Stimulated activated CD4-positive, alpha-beta T cell treated with anti-CD3 and anti-CD28 coated beads, Interleukin-15, amount 100 ng/mL, for 1 hour (primary cell): ENCODE data around the gene CCSAP.
"Not testable (repeated sequence)": the region's sequence is repeated elsewhere in the genome, so short reads cannot be mapped to it uniquely, and the experiment has no call there.

Source experiments
- DNase-seq, 2 donors: peaks; one replicate each; pipeline ENCODE4 v3.0.0-alpha.2; 2020; ENCODE audit warnings: low read depth in 1 of 2, low spot score in 1 of 2

Gene CCSAP

DNA sequence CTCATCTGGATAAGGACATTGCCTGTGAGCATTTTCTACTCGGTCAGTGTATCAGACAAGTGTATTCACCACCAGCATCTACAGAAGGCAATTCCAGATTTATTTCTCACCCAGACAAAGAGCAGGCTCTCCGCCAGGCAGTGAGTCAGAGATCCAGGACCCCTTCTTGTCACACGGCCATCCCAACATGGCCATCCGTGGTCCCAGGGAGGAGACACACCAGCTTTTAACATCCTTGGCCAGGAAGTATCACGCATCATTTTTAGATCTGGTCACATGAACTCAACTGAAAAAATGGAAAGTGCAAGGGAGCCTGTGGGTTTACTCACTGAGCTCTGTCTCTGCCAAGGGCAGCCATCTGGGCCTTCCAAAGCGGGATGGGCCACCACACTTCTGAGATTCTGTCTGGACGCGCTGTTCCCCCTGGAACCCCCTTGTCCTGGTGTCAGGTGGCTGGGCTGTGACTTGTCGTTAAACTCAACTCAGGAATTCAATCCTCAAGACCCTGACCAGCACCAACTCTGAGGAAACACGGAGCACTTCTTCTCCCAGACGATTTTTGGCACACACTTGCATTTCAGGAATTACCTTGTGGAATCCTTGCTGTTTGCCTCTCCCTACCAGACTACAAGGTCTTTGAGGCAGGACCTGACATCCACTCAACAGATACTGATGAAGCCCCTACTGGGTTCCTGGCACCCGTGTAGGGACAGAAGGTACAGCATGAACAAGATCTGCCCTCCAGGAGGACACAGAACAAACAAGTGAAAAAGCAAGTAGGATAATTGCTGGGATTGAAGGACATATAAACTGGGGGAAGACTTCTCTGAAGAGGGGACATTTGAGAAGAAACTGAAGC, 21.6 kb upstream of the CCSAP start:
- DNase-seq = no peak

- no peak for DNase-seq
Observed at GRCh38 chr1:229363723-229364122, 20.9 kb upstream of the CCSAP start.

- DNase-seq = no peak
Observed at GRCh38 chr1:229360420-229360819, 17.6 kb upstream of the CCSAP start.

DNA sequence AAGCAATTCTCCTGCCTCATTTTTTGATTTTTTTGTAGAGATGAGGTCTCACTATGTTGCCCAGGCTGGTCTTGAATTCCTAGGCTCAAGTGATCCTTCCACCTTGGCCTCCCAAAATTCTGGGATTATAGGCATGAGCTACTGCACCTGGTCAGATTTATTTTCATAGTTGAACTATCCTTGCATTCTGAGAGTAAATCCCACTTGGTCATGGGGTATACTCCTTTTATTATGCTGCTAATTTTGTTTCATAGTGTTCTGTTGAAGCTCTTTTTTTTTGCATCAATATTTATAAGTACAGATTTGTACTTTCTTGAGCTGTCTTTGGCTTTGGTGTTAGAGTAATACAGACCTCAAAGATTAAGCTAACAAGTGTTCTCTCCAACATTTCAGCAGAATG, 12.8 kb upstream of the CCSAP start:
- no peak for DNase-seq

DNA sequence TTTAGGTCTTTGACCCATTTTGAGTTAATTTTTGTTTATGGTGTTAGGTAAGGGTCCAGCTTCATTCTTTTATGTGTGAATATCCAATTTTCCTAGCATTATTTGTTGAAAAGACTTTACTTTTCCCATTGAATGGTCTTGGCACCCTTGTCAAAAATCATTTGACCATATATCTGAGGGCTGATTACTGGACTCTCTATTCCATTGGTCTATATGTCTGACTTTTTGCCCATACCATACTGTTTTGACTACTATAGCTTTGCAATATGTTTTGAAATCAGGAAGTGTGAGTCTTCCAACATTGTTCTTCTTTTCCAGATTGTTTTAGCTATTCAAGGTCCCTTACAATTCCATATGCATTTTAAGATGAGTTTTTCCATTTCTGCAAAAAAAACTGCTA, 11.4 kb upstream of the CCSAP start:
- no peak for DNase-seq

GRCh38 chr1:229352975-229353374, 10.1 kb upstream of the CCSAP start:
- DNase-seq = no peak

GRCh38 chr1:229349463-229350385, 6.9 kb upstream of the CCSAP start:
- DNase-seq = no peak

- DNase-seq = no peak
Observed at GRCh38 chr1:229347528-229347927, 4.7 kb upstream of the CCSAP start.

DNA sequence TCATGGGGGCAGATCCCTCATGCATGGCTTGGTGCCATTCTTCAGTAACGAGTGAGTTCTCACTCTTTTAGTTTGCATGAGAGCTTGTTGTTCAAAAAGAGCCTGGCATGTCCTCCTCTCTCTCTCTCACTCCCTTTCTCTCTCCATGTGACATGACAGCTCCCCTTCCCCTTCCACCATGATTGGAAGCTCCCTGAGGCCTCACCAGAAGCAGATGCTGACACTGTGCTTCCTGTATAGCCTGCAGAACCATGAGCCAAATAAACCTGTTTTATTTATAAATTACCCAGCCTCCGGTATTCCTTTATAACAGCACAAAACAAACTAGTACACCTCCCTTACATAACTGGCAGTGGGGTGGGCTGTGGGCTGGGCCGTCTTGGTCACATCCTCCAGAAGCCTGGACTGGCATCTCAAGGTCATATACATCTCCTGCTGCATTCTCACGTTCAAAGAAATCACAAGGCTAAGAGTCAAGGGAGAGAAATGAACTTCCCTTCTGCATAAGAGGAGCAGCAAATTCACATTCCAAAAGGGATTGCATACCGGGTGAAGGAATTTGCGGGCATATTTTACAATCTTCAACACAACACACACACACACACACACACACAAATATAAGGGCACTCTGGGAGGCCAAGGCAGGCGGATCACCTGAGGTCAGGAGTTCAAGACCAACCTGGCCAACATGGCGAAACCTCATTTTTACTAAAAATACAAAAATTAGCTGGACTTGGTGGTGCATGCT, 2.3 kb upstream of the CCSAP start:
- DNase-seq = no peak

DNA sequence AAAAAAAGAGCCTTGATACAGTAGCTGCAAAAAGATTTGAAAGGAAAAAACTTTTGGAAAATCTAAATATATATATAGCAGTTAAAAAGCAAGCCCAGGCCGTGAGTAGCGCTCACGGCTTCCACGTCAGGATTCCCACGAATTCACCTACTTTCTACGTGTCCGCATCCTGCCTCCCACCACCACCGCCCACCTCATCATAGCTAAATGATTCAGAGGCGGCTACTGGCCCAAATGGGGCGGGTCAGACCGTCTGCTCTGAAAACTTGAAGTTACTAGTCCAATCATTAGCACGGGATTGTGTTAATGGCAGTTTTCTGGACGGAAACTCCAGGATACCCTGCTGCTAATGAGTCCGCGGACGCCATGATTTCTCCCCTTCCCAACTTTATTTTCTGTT, 1.3 kb upstream of the CCSAP start:
- no peak for DNase-seq

DNA sequence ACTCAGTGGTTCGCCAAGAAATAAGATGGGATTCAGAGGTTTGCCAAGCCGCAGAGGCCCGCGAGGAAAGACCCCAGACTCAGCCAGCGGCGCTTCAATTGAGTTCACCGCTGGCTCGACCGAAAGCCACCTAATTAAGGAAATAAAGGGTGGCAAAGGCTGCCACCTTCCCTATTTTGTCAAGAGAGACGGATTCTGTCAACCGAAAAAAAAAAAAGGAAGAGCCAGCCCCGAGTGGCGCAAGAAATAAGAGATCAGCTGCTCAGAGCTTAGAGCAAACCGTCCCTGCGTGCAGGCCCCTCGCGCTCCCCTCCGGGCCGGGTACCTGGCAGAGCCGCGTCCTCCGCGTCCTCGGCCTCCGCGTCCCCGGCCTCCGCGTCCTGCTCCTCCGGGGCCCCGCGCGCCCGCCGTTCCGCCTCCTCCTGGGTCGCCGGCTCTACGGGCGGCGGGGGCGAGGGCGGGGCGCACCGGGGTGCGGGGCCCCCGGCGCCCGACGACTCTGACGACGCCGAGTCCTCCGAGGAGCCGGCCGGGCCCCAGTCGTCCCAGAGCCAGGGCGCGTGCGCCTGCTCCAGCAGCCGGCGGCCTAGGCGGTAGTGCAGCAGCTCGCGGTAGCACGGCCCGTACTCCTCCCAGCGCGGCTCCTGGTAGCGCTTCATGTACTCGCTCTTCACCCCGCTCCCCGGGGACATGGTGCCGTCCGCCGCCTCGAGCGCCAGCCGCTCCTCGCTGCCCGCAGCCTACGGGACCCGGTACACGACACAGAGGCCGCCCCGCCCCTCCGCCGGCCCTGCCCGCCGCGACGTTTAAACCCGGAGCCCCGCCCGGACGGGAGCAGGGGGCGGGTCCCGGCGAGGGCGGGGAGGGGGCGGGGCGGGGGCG, 832 bp downstream of the CCSAP start:
- DNase-seq = peak; percentile 67 to 72

DNA sequence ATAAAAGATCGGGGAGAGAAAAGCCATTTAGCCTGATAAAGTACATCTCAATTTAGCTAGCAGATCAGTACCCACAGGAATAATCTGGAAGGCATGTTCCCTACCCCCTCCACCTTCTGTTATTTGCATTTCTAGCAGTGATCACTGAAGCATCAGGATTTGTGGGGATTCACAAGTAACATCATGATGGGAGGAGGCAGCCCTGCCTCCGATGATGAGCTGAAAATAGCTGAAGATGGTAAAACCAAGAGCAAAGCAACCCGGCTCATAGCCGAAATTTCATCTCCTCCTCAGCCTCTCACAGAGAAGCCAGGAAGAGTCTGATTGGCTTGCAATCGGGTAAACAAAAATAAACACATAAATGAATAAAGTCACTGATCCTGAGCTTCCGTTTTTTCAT, 2.4 kb downstream of the CCSAP start:
- DNase-seq = no peak

DNA sequence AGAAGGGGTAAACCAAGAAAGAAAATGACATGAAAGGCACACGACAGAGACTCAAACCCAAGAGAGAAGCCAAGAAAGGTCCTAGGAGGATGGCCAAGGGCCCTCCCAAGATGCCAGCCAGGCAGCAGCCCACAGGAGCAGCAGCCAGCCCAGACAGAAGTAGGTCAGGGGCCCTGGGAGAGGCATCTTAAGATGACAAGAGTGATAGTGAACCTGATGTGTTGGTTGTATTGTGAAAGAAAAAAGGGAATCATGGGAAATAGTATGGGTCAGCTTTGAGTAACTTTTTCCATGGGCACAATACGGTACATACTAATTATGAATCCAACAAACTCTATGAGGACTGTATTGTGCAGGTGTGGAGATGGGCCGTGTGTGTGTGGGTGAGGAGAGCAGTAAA, 3.3 kb downstream of the CCSAP start:
- no peak for DNase-seq

- DNase-seq = no peak
Observed at GRCh38 chr1:229339086-229339485, 3.8 kb downstream of the CCSAP start.

DNA sequence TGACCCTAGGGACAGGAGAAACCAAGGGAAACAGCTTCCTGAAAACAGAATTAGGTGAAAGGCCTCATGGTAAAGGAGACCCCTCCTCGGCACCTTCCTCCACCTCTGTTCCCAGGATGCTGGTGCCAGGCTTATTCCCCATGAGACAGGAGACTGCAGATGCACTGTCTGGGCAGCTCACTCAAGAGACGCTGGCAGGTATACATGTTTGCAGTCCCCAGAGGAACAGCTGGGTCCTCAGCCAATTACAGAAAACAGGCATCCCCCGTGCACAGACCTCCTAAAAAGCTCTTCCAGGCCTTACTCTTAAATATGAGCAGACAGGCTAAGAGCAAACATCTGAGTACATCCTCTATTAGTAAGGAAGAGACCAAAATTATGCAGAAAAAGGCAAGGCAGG, 6.5 kb downstream of the CCSAP start:
- DNase-seq = no peak

DNA sequence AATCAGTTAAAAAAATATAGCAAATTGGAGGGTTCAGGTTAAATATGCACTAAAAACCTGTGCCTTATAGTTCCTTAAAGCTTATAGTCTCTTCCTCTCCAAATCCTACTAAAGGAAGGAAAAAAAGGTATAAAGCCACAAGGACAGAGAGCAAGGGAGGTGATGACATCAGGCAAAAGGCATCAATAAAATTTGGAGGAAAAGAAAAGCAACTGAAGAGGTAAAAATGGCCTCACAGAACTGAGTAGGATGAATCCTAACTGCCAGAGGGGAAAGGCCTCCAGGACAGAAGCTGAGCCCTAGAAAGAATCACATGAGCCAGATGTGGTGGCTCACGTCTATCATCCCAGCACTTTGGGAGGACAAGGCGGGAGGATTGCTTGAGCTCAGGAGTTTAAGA, 8.1 kb downstream of the CCSAP start:
- DNase-seq = no peak

GRCh38 chr1:229334269-229334668, 8.6 kb downstream of the CCSAP start:
- DNase-seq = no peak

DNA sequence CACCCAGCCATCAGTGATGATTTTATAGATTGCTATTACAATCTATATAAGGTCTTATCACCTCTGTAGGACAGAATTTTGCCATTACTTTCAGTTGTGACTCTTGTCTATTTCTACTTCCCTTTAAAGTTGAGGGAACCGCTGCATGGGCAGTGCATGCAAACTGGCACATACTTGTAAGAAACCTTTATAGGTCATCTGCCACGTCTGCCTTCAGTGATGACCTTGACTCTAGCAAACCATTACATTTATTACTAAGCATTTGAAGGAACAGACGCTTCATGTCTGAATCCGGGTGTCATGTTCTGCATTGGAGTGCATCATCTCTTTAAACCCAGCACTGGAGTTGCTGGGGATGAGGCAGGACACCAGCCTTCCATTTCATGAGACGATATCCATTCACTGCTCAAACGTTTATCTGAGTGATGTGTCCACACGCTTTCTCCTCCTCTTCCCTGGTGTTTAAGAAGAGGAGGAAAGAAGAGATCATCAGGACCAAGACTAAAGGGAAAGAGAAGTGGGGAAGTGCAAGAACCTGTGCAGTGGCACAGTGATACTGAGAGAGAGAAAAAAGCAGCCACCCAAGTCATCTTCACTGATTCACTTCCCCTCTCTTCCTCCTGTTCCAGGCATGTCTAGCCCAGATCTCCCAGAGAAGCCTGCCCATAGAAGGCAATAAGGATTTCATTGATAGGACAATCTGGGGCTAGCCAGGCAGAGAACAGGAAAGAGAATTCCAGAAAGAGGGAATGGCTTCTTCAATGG, 14.1 kb downstream of the CCSAP start:
- no peak for DNase-seq

- not testable (repeated sequence) for DNase-seq
Observed at GRCh38 chr1:229327765-229328164, 15.1 kb downstream of the CCSAP start.

DNA sequence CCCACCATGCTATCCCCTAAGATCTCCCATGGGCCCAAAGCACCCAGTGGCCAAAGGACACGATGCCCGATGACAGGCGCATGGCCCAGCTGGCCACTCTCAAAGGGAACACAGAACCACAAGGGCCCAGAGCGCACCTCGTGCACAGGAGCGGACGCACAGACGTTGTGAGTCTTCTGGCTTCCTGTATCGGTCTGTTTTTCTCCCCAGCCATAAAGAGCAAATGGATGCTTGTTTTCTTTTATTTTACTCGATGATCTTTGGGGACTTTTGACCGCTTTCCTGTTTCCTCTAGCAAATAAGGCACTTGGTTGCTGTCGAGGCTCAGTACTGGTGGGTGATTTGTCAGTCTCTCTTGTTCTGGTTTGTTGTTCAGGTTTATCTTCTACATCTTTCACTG, 16.2 kb downstream of the CCSAP start:
- DNase-seq = no peak
